Activated effector memory CD4-positive, alpha-beta T cell treated with anti-CD3 and anti-CD28 coated beads, Interleukin-2, amount 50 U/mL, for 16 hours (primary cell): ENCODE data around the gene DGKD.

Experiments
- DNase-seq: peaks from one replicate; pipeline ENCODE4 v3.0.0-alpha.2; 2020

DGKD gene

GRCh38 chr2:233433029-233433428, 78.7 kb downstream of the DGKD start:
- DNase-seq: no peak

- no peak for DNase-seq
These were observed 79.5 kb downstream of the DGKD start for GRCh38 chr2:233433794-233434193.

GRCh38 chr2:233434666-233435330, 80.5 kb downstream of the DGKD start:
- peak; percentile 57 for DNase-seq

- peak; percentile 30 for DNase-seq
These were observed 81.3 kb downstream of the DGKD start for GRCh38 chr2:233435436-233436190.

GRCh38 chr2:233436191-233436581, 81.9 kb downstream of the DGKD start:
- DNase-seq: peak; percentile 43

GRCh38 chr2:233436691-233437438, 82.6 kb downstream of the DGKD start:
- DNase-seq: peak; percentile 56

GRCh38 chr2:233437439-233437955, 83.2 kb downstream of the DGKD start:
- DNase-seq: peak; percentile 36

GRCh38 chr2:233438573-233439147, 84.4 kb downstream of the DGKD start:
- peak; percentile 14 for DNase-seq

- DNase-seq: peak; percentile 55
These were observed 84.9 kb downstream of the DGKD start for GRCh38 chr2:233439191-233439590.

GRCh38 chr2:233440314-233440713, 86.0 kb downstream of the DGKD start:
- DNase-seq: peak; percentile 59

- DNase-seq: peak; percentile 38
These were observed 86.4 kb downstream of the DGKD start for GRCh38 chr2:233440714-233441113.

GRCh38 chr2:233441161-233442027, 87.1 kb downstream of the DGKD start:
- DNase-seq: peak; percentile 61

GRCh38 chr2:233442028-233442310, 87.7 kb downstream of the DGKD start:
- DNase-seq: peak; percentile 34

- peak; percentile 92 for DNase-seq
These were observed 89.4 kb downstream of the DGKD start for GRCh38 chr2:233443511-233444183.

GRCh38 chr2:233444501-233444900, 90.2 kb downstream of the DGKD start:
- peak; percentile 49 for DNase-seq

- DNase-seq: peak; percentile 53
These were observed 91.0 kb downstream of the DGKD start for GRCh38 chr2:233445152-233445830.

GRCh38 chr2:233446121-233446520, 91.8 kb downstream of the DGKD start:
- DNase-seq: peak; percentile 45

- peak; percentile 54 for DNase-seq
These were observed 92.5 kb downstream of the DGKD start for GRCh38 chr2:233446606-233447305.

- peak; percentile 47 for DNase-seq
These were observed 93.4 kb downstream of the DGKD start for GRCh38 chr2:233447506-233448219.

- peak; percentile 37 for DNase-seq
These were observed 93.9 kb downstream of the DGKD start for GRCh38 chr2:233448220-233448559.
